ENCODE data around the gene GPR25.

GPR25 gene

DNA sequence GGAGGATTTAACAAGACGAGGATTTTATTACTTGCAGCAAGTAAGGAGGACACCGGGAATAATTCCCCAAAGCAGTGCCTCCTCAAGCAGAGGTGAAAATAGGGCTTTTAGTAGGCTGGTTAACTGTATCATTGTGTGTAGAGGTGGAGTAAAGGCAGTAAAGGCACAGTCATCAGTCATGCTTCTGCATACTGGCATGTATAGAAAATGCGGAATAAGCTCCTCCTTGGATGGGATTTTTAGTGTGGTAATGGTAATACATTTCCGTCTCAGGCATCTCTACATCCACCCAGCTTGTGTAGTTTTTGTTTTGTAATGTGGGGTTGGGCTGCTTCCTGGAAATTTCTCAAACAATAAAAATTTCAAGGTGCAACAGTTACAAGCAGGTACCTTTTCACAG lies 27.4 kb upstream of the GPR25 start:
- 100% methylated on average over 3 of the region's 4 CpGs for WGBS (ENCODE audit: insufficient coverage)
- Histone ChIP-seq H3K9me3 (ENCODE audit: control extremely low read depth in 1 of 5, control insufficient read depth in 4 of 5, insufficient read depth in 2 of 5, low read depth in 1 of 5, low read length in 4 of 5) (no peaks in the 10 kb centered on the region), H3K36me3 (ENCODE audit: control insufficient read depth in 4 of 4, insufficient read depth in 4 of 4, low read length in 3 of 4) (no peaks in the 10 kb centered on the region), H3K27me3 (replicated peaks in 2 of 5; ENCODE audit: control insufficient read depth in 4 of 5, insufficient read depth in 5 of 5, low read length in 4 of 5) (no peaks in the 10 kb centered on the region), H3K4me1 (ENCODE audit: control extremely low read depth in 1 of 4, control insufficient read depth in 4 of 4, insufficient read depth in 4 of 4, low read length in 3 of 4) (no peaks in the 10 kb centered on the region), H3K27ac (ENCODE audit: insufficient read depth in 1 of 2, low read depth in 1 of 2, low read length in 2 of 2, poor library complexity in 1 of 2, severe bottlenecking in 2 of 2) (no peak overlapping the region), H3K4me3 (ENCODE audit: control insufficient read depth in 1 of 7, extremely low read depth in 1 of 7, insufficient read depth in 4 of 7, low read depth in 2 of 7, low read length in 6 of 7) (no peak overlapping the region)
- POLR2A ChIA-PET, result interaction anchor here (0.7 kb wide), 1 partner anchor 18 kb away, joined by 3 read pairs; no protein-coding TSS in a partner anchor
- CTCF ChIA-PET, result interaction anchor here (0.9 kb wide), 1 partner anchor 37 kb away, joined by 3 read pairs; no protein-coding TSS in a partner anchor
- DNase-seq, result no peak

GRCh38 chr1:200846398-200846797 lies 26.4 kb upstream of the GPR25 start:
- POLR2A ChIA-PET, result no interaction called here
- Histone ChIP-seq H3K27me3 (replicated peaks in 2 of 5; ENCODE audit: control insufficient read depth in 4 of 5, insufficient read depth in 5 of 5, low read length in 4 of 5) (no peaks in the 10 kb centered on the region), H3K4me1 (ENCODE audit: control extremely low read depth in 1 of 4, control insufficient read depth in 4 of 4, insufficient read depth in 4 of 4, low read length in 3 of 4) (no peaks in the 10 kb centered on the region), H3K36me3 (ENCODE audit: control insufficient read depth in 4 of 4, insufficient read depth in 4 of 4, low read length in 3 of 4) (no peaks in the 10 kb centered on the region), H3K4me3 (ENCODE audit: control insufficient read depth in 1 of 7, extremely low read depth in 1 of 7, insufficient read depth in 4 of 7, low read depth in 2 of 7, low read length in 6 of 7) (no peak overlapping the region), H3K27ac (ENCODE audit: insufficient read depth in 1 of 2, low read depth in 1 of 2, low read length in 2 of 2, poor library complexity in 1 of 2, severe bottlenecking in 2 of 2) (no peak overlapping the region), H3K9me3 (ENCODE audit: control extremely low read depth in 1 of 5, control insufficient read depth in 4 of 5, insufficient read depth in 2 of 5, low read depth in 1 of 5, low read length in 4 of 5) (no peaks in the 10 kb centered on the region)
- CTCF ChIA-PET, result interaction anchor here (0.7 to 0.9 kb wide), 2 partner anchors 38 to 290 kb away, joined by 3 read pairs; no protein-coding TSS in a partner anchor
- no peak for DNase-seq
- no CpG with 5 or more reads among the region's 1 CpG for WGBS (ENCODE audit: insufficient coverage)

DNA sequence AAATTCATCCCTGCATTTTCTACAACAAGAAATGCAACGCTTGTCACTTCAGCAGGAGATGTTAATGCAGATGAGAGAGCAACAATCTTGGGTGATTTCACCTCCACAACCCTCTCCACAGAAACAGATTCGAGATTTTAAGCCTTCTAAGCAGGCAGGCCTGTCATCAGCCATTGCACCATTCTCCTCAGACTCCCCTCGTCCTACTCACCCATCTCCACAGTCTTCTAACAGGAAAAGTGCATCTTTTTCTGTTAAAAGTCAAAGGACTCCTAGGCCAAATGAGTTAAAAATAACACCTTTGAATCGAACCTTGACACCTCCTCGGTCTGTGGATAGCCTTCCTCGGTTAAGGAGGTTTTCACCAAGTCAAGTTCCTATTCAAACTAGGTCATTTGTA lies 23.4 kb upstream of the GPR25 start:
- DNase-seq, result no peak
- no peaks in the 10 kb centered on the region for H3K27me3 ChIP-seq (replicated peaks in 2 of 5; ENCODE audit: control insufficient read depth in 4 of 5, insufficient read depth in 5 of 5, low read length in 4 of 5)
- no peak overlapping the region for H3K27ac ChIP-seq (ENCODE audit: insufficient read depth in 1 of 2, low read depth in 1 of 2, low read length in 2 of 2, poor library complexity in 1 of 2, severe bottlenecking in 2 of 2)
- WGBS (ENCODE audit: insufficient coverage), result 98% methylated on average over 5 of the region's 6 CpGs
- peaks cover 0 to 1% (median 0%) of the 10 kb centered on the region in 5 experiments for H3K9me3 ChIP-seq (ENCODE audit: control extremely low read depth in 1 of 5, control insufficient read depth in 4 of 5, insufficient read depth in 2 of 5, low read depth in 1 of 5, low read length in 4 of 5)
- H3K4me1 ChIP-seq (ENCODE audit: control extremely low read depth in 1 of 4, control insufficient read depth in 4 of 4, insufficient read depth in 4 of 4, low read length in 3 of 4), result no peaks in the 10 kb centered on the region
- POLR2A ChIA-PET, result no interaction called here
- no peak overlapping the region for H3K4me3 ChIP-seq (ENCODE audit: control insufficient read depth in 1 of 7, extremely low read depth in 1 of 7, insufficient read depth in 4 of 7, low read depth in 2 of 7, low read length in 6 of 7)
- CTCF ChIA-PET, result no interaction called here
- no peaks in the 10 kb centered on the region for H3K36me3 ChIP-seq (ENCODE audit: control insufficient read depth in 4 of 4, insufficient read depth in 4 of 4, low read length in 3 of 4)

GRCh38 chr1:200850554-200850953 lies 22.2 kb upstream of the GPR25 start:
- DNase-seq, result no peak
- H3K27me3 ChIP-seq (replicated peaks in 2 of 5; ENCODE audit: control insufficient read depth in 4 of 5, insufficient read depth in 5 of 5, low read length in 4 of 5), result no peaks in the 10 kb centered on the region
- CTCF ChIA-PET, result interaction anchor here (1.4 kb wide), 1 partner anchor 8 kb away, joined by 3 read pairs; no protein-coding TSS in a partner anchor
- H3K27ac ChIP-seq (ENCODE audit: insufficient read depth in 1 of 2, low read depth in 1 of 2, low read length in 2 of 2, poor library complexity in 1 of 2, severe bottlenecking in 2 of 2), result no peak overlapping the region
- H3K4me1 ChIP-seq (ENCODE audit: control extremely low read depth in 1 of 4, control insufficient read depth in 4 of 4, insufficient read depth in 4 of 4, low read length in 3 of 4), result no peaks in the 10 kb centered on the region
- POLR2A ChIA-PET, result no interaction called here
- H3K4me3 ChIP-seq (ENCODE audit: control insufficient read depth in 1 of 7, extremely low read depth in 1 of 7, insufficient read depth in 4 of 7, low read depth in 2 of 7, low read length in 6 of 7), result no peak overlapping the region
- peaks cover 0 to 1% (median 0%) of the 10 kb centered on the region in 5 experiments for H3K9me3 ChIP-seq (ENCODE audit: control extremely low read depth in 1 of 5, control insufficient read depth in 4 of 5, insufficient read depth in 2 of 5, low read depth in 1 of 5, low read length in 4 of 5)
- no peaks in the 10 kb centered on the region for H3K36me3 ChIP-seq (ENCODE audit: control insufficient read depth in 4 of 4, insufficient read depth in 4 of 4, low read length in 3 of 4)

DNA sequence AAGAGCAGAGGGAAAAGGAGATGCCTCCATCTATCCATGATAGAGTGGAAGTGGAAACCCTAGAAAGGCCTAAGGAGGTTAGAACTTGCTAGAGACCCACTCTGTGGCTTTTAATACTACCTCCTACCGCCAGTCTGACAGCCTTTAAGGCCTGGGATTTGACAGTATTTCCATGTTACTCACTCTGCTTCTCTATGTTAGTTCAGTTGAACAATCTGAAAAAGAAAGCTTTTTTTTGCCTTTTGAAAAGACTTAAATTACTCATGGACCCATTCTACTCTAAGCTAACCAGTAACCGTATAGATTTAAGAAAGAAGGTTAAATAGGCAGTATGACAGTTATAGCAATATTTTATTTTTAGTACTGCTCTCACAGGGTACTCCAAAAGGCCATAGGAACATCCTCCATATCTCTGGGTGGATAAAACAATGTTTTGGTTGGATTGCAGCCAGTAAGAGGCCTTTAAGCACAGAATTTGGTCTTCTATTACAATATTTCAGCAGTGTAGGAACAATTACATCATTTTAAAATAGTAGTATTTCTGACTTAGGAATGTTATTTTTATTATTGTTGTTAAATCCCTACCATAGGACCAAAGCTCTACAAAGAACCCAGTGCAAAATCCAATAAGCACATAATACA lies 15.9 kb upstream of the GPR25 start:
- POLR2A ChIA-PET, result no interaction called here
- Histone ChIP-seq H3K4me3 (ENCODE audit: control insufficient read depth in 1 of 7, extremely low read depth in 1 of 7, insufficient read depth in 4 of 7, low read depth in 2 of 7, low read length in 6 of 7) (no peak overlapping the region), H3K36me3 (ENCODE audit: control insufficient read depth in 4 of 4, insufficient read depth in 4 of 4, low read length in 3 of 4) (no peaks in the 10 kb centered on the region), H3K27ac (ENCODE audit: insufficient read depth in 1 of 2, low read depth in 1 of 2, low read length in 2 of 2, poor library complexity in 1 of 2, severe bottlenecking in 2 of 2) (no peak overlapping the region), H3K9me3 (ENCODE audit: control extremely low read depth in 1 of 5, control insufficient read depth in 4 of 5, insufficient read depth in 2 of 5, low read depth in 1 of 5, low read length in 4 of 5) (peaks cover 0 to 1% (median 0%) of the 10 kb centered on the region in 5 experiments), H3K27me3 (replicated peaks in 2 of 5; ENCODE audit: control insufficient read depth in 4 of 5, insufficient read depth in 5 of 5, low read length in 4 of 5) (no peaks in the 10 kb centered on the region), H3K4me1 (ENCODE audit: control extremely low read depth in 1 of 4, control insufficient read depth in 4 of 4, insufficient read depth in 4 of 4, low read length in 3 of 4) (peaks cover 0 to 4% (median 1%) of the 10 kb centered on the region in 4 experiments)
- CTCF ChIA-PET, result no interaction called here
- DNase-seq, result no peak
- 100% methylated on average over 2 of the region's 2 CpGs for WGBS (ENCODE audit: insufficient coverage)

DNA sequence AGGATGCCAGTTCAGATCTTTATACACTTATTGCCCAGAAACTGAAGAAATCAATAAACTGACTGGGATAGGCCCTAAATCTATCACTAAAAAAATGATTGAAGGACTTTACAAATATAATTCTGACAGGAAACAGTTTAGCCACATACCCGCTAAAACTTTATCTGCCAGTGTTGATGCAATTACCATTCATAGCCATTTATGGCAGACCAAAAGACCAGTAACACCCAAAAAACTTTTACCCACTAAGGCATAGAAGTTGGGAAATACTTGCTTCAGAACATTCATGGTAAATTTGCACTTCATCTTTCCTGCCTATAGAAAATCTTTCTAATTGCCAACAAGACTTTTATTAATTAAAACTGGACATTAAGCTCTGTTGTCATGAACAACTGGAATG lies 15.0 kb upstream of the GPR25 start:
- H3K36me3 ChIP-seq (ENCODE audit: control insufficient read depth in 4 of 4, insufficient read depth in 4 of 4, low read length in 3 of 4), result no peaks in the 10 kb centered on the region

DNA sequence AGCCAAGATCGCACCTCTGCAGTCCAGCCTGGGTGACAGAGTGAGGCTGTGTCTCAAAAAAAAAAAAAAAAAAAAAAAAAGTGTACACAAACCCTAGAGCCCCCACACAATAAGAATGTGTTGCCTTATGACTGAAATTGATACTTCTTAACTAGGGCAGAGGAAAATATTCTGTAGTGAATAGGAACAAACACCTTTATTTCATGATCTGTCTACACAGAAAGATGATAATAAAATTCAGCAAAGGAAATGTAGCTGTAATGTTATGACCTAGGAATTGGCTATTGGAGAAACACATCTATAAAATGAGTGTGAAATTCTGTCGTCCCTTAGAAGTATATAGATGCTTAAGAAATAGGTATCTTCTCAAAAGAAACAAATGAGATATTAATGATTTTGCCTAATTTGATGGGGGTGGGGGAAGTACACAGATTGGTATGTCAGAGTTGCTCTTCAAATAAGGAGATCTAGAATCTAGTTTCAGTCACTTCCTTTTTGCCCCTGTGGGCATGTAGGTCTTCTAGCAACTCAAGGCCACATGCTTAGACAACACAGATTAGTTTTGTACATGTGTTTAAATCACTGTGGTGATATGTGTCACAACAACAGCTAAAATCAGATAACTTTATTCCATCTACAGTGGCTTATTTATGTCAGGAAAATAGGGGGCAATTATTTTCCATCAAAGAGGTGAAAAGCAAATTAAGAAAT lies 10.7 kb upstream of the GPR25 start:
- ChIA-PET POLR2A (interaction anchor here (0.6 kb wide), 1 partner anchor 23 kb away, joined by 4 read pairs; no protein-coding TSS in a partner anchor), CTCF (interaction anchor here (1.4 kb wide), 1 partner anchor 11 kb away, joined by 3 read pairs; the partner anchor contains the start of gene GPR25)
- H3K4me1 ChIP-seq (ENCODE audit: control extremely low read depth in 1 of 4, control insufficient read depth in 4 of 4, insufficient read depth in 4 of 4, low read length in 3 of 4), result peaks cover 0 to 4% (median 1%) of the 10 kb centered on the region in 4 experiments
- no peak overlapping the region for H3K27ac ChIP-seq (ENCODE audit: insufficient read depth in 1 of 2, low read depth in 1 of 2, low read length in 2 of 2, poor library complexity in 1 of 2, severe bottlenecking in 2 of 2)
- no peaks in the 10 kb centered on the region for H3K9me3 ChIP-seq (ENCODE audit: control extremely low read depth in 1 of 5, control insufficient read depth in 4 of 5, insufficient read depth in 2 of 5, low read depth in 1 of 5, low read length in 4 of 5)
- WGBS (ENCODE audit: insufficient coverage), result 88% methylated on average over 1 of the region's 2 CpGs
- H3K4me3 ChIP-seq (ENCODE audit: control insufficient read depth in 1 of 7, extremely low read depth in 1 of 7, insufficient read depth in 4 of 7, low read depth in 2 of 7, low read length in 6 of 7), result no peak overlapping the region
- H3K36me3 ChIP-seq (ENCODE audit: control insufficient read depth in 4 of 4, insufficient read depth in 4 of 4, low read length in 3 of 4), result no peaks in the 10 kb centered on the region
- DNase-seq, result peak in 2 of 3 donors; percentile 24 to 38
- no peaks in the 10 kb centered on the region for H3K27me3 ChIP-seq (replicated peaks in 2 of 5; ENCODE audit: control insufficient read depth in 4 of 5, insufficient read depth in 5 of 5, low read length in 4 of 5)

More for the DNA sequence above, 15.0 kb upstream of the GPR25 start:
- Histone ChIP-seq H3K4me1 (ENCODE audit: control extremely low read depth in 1 of 4, control insufficient read depth in 4 of 4, insufficient read depth in 4 of 4, low read length in 3 of 4) (peaks cover 0 to 4% (median 1%) of the 10 kb centered on the region in 4 experiments), H3K27ac (ENCODE audit: insufficient read depth in 1 of 2, low read depth in 1 of 2, low read length in 2 of 2, poor library complexity in 1 of 2, severe bottlenecking in 2 of 2) (no peak overlapping the region), H3K9me3 (ENCODE audit: control extremely low read depth in 1 of 5, control insufficient read depth in 4 of 5, insufficient read depth in 2 of 5, low read depth in 1 of 5, low read length in 4 of 5) (no peaks in the 10 kb centered on the region), H3K4me3 (ENCODE audit: control insufficient read depth in 1 of 7, extremely low read depth in 1 of 7, insufficient read depth in 4 of 7, low read depth in 2 of 7, low read length in 6 of 7) (no peak overlapping the region), H3K27me3 (replicated peaks in 2 of 5; ENCODE audit: control insufficient read depth in 4 of 5, insufficient read depth in 5 of 5, low read length in 4 of 5) (no peaks in the 10 kb centered on the region)
- DNase-seq, result peak in 2 of 3 donors; percentile 6 to 8
- WGBS (ENCODE audit: insufficient coverage), result 67% methylated on average over 1 of the region's 1 CpG
- ChIA-PET POLR2A (no interaction called here), CTCF (no interaction called here)

All from common myeloid progenitor, CD34-positive (primary cell).